Cardiac muscle cell (in vitro differentiated cells and primary cell): ENCODE results near the gene UNG. TPM values are rescaled to one million over a fixed set of nuclear protein-coding genes. Genes with fewer than 3 reads are reported as not detected.

Experiments used
- DNase-seq, 2 donors: peaks; one replicate each; pipeline versions ENCODE4 v3.0.0 to v3.0.0-alpha.2; 2010 to 2017; ENCODE audit warnings: low read depth in 1 of 2, low spot score in 1 of 2
- H3K27ac ChIP-seq: fragments of 200-600 bp; sonication (generic); 2 replicates; pipeline ENCODE4 v1.5.1; 2016
- H3K27me3 ChIP-seq: fragments of 200-600 bp; sonication (generic); 2 replicates; pipeline ENCODE4 v1.6.0; 2016; ENCODE audit warnings: control low read depth
- H3K36me3 ChIP-seq: fragments of 200-600 bp; sonication (generic); 2 replicates; pipeline ENCODE4 v1.5.1; 2016; ENCODE audit warnings: control low read depth
- H3K4me1 ChIP-seq: fragments of 200-600 bp; sonication (generic); 2 replicates; pipeline ENCODE4 v1.8.1; 2017; ENCODE audit warnings: low read depth, mild to moderate bottlenecking, mixed run types
- H3K4me3 ChIP-seq: fragments of 200-600 bp; sonication (generic); 2 replicates; pipeline ENCODE4 v1.5.1; 2016; ENCODE audit warnings: mild to moderate bottlenecking
- H3K9me3 ChIP-seq: fragments of 200-600 bp; sonication (generic); 2 replicates; pipeline ENCODE4 v1.5.1; 2017; ENCODE audit warnings: low read depth, mild to moderate bottlenecking, control low read depth
- polyA plus RNA-seq: library from polyadenylated mRNA; unstranded; fragments of >200 nt; fragmentation: Nextera tagmentation; extraction: Ambion mirVana; gene quantifications from 2 replicates; pipeline ENCODE4 v1.2.1, GENCODE V29; 2016
- total RNA-seq: library from RNA; depleted of rRNA; stranded (reverse); fragments of >200 nt; gene quantifications from 2 replicates; pipeline ENCODE4 v1.2.3, GENCODE V29; 2016
- TF ChIP-seq, protein P1 (sequence below): IDR thresholded peaks from 2 replicates; pipeline ENCODE4 v1.5.1; 2012; ENCODE audit warnings: low read depth, mild to moderate bottlenecking, low read length

The UNG gene
- total and polyA plus RNA-seq, 2 experiments from 2014 or later: 85.7 to 133 TPM

GRCh38 chr12:109154451-109155438 lies 57.3 kb downstream of the UNG start:
- Histone ChIP-seq H3K27me3 (no peaks in the 10 kb centered on the region), H3K4me1 (peaks cover 5% of the 10 kb centered on the region), H3K36me3 (no peaks in the 10 kb centered on the region), H3K4me3 (peak overlapping the region; percentile 27), H3K27ac (peak overlapping the region; percentile 32), H3K9me3 (no peaks in the 10 kb centered on the region)
- DNase-seq: peak; percentile 76 to 86
- TF ChIP-seq, protein P1, sequence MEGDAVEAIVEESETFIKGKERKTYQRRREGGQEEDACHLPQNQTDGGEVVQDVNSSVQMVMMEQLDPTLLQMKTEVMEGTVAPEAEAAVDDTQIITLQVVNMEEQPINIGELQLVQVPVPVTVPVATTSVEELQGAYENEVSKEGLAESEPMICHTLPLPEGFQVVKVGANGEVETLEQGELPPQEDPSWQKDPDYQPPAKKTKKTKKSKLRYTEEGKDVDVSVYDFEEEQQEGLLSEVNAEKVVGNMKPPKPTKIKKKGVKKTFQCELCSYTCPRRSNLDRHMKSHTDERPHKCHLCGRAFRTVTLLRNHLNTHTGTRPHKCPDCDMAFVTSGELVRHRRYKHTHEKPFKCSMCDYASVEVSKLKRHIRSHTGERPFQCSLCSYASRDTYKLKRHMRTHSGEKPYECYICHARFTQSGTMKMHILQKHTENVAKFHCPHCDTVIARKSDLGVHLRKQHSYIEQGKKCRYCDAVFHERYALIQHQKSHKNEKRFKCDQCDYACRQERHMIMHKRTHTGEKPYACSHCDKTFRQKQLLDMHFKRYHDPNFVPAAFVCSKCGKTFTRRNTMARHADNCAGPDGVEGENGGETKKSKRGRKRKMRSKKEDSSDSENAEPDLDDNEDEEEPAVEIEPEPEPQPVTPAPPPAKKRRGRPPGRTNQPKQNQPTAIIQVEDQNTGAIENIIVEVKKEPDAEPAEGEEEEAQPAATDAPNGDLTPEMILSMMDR: no peak

GRCh38 chr12:109156036-109156435 lies 58.6 kb downstream of the UNG start:
- Histone ChIP-seq H3K27ac (no peak overlapping the region), H3K27me3 (no peaks in the 10 kb centered on the region), H3K9me3 (no peaks in the 10 kb centered on the region), H3K36me3 (no peaks in the 10 kb centered on the region), H3K4me1 (peaks cover 14% of the 10 kb centered on the region), H3K4me3 (no peak overlapping the region)
- TF ChIP-seq, protein P1: no peak
- DNase-seq: no peak

DNA sequence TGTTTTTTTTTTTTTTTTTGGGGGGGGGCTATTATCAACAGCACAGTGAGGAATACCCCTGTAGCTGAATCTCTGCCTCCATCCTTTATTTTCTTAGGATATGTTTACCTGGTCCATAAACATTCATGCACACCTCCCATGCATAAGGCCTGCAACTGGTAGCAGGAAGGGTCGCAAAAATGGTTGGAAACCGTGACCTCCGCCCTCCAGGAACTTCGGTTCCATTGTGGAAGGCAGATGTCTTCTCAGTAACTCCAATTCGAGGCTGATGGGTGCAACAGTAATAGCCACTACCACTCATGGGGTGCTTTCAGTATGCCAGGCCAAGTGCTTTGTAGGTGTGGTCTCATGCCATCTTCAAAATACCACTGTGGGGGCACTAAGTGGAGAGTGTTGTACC lies 59.2 kb downstream of the UNG start:
- Histone ChIP-seq H3K27me3 (no peaks in the 10 kb centered on the region), H3K4me1 (peaks cover 15% of the 10 kb centered on the region), H3K9me3 (no peaks in the 10 kb centered on the region), H3K27ac (no peak overlapping the region), H3K36me3 (no peaks in the 10 kb centered on the region), H3K4me3 (no peak overlapping the region)
- DNase-seq: no peak
- TF ChIP-seq, protein P1: no peak

DNA sequence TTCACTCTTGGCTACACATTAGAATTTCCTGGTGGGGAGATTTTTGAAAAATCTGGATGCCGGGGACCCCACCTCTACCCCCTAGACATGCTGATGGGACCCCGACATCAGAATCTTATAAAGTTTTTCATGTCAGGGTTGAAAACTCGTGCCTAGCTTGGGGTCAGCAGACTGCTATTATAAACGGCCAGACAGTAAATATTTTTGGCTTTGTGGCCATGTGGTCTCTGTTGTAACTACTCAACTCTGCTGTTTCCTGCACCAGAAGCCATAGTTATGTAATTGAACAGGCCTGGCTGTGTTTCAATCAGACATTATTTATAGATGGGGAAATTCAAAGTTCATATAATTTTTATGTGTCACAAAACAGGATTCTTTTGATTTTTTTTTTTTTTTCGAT lies 60.6 kb downstream of the UNG start:
- H3K4me1 ChIP-seq: peaks cover 15% of the 10 kb centered on the region
- no peak overlapping the region for H3K27ac ChIP-seq
- DNase-seq: no peak
- no peak overlapping the region for H3K4me3 ChIP-seq
- no peaks in the 10 kb centered on the region for H3K36me3 ChIP-seq
- H3K9me3 ChIP-seq: no peaks in the 10 kb centered on the region
- H3K27me3 ChIP-seq: no peaks in the 10 kb centered on the region
- TF ChIP-seq, protein P1: no peak

DNA sequence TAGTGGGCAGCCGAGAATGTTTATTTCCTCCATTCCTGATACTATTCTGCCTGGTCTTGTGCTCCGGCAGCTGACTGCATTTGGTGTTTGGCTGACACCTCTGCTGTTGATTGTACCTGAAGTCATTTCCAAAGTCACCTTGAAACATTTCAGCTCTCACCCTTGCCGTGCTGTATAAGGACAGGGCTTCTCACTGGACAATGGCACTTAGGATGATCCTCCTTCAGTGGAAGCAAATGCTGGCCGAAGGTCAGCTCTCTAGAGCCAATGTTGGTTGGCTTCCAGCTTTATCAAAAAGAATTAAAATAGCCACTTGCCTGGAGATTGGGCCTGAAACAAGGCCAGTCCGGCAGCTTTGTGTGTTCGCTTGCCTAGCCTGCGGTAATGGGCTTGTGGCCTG lies 63.0 kb downstream of the UNG start:
- Histone ChIP-seq H3K27me3 (no peaks in the 10 kb centered on the region), H3K4me3 (no peak overlapping the region)

More for the DNA sequence above, 63.0 kb downstream of the UNG start:
- no peaks in the 10 kb centered on the region for H3K9me3 ChIP-seq
- peak overlapping the region; percentile 46 for H3K27ac ChIP-seq
- no peaks in the 10 kb centered on the region for H3K36me3 ChIP-seq
- DNase-seq: peak in 1 of 2 donors; percentile 3
- TF ChIP-seq, protein P1: no peak
- peaks cover 12% of the 10 kb centered on the region for H3K4me1 ChIP-seq

Other genes with a start within 250 kb of the UNG start
- gene SSH1, start 240.0 kb upstream of the UNG start, total RNA-seq: 15.9 and 26.1 TPM in 2 replicates
- 17.7 and 19.1 TPM in 2 replicates for gene SSH1, start 240.0 kb upstream of the UNG start, polyA plus RNA-seq
- not detected in 2 replicates for gene DAO, start 217.5 kb upstream of the UNG start, total RNA-seq
- 0.72 TPM in 1 of 2 replicates, not detected in the other for gene DAO, start 217.5 kb upstream of the UNG start, polyA plus RNA-seq
- gene SVOP, start 76.5 kb upstream of the UNG start, total RNA-seq: not detected in 2 replicates
- gene SVOP, start 76.5 kb upstream of the UNG start, polyA plus RNA-seq: not detected in 2 replicates
- 18.9 and 25.9 TPM in 2 replicates for gene USP30, start 45.0 kb upstream of the UNG start, total RNA-seq
- gene USP30, start 45.0 kb upstream of the UNG start, polyA plus RNA-seq: 21.0 and 28.7 TPM in 2 replicates
- 21.9 and 46.6 TPM in 2 replicates for gene ALKBH2, start 4.1 kb upstream of the UNG start, total RNA-seq
- gene ALKBH2, start 4.1 kb upstream of the UNG start, polyA plus RNA-seq: 32.7 and 47.6 TPM in 2 replicates
- 52.3 and 78.0 TPM in 2 replicates for gene ACACB, start 19.0 kb downstream of the UNG start, total RNA-seq
- gene ACACB, start 19.0 kb downstream of the UNG start, polyA plus RNA-seq: 27.8 and 28.9 TPM in 2 replicates
- 0.42 and 2.5 TPM in 2 replicates for gene FOXN4, start 211.7 kb downstream of the UNG start, total RNA-seq
- gene FOXN4, start 211.7 kb downstream of the UNG start, polyA plus RNA-seq: 0.15 and 0.84 TPM in 2 replicates